Right atrium auricular region (tissue), 2 donors: ENCODE data around the gene USP48. TPM values are rescaled to one million over a fixed set of nuclear protein-coding genes. Genes with fewer than 3 reads are reported as not detected.

Experiments used
- DNase-seq: peaks from one replicate; pipeline ENCODE4 v3.0.0-alpha.2; 2019; ENCODE audit warnings: low spot score
- H3K27ac ChIP-seq, 2 donors: fragments of 200-600 bp; sonication (generic); 1 replicate in 1 of 2; 2 replicates in 1 of 2; pipeline ENCODE4 v1.5.1; 2016 to 2019
- H3K27me3 ChIP-seq, 2 donors: fragments of 200-600 bp; sonication (generic); one replicate each; pipeline versions ENCODE4 v1.5.1 to v1.6.0; 2017 to 2019
- H3K36me3 ChIP-seq: fragments of 200-600 bp; sonication (generic); one replicate; pipeline ENCODE4 v1.5.1; 2016
- H3K4me1 ChIP-seq, 2 donors: fragments of 200-600 bp; sonication (generic); one replicate each; pipeline versions ENCODE4 v1.5.1 to v1.6.0; 2017 to 2019
- H3K4me3 ChIP-seq, 2 donors: fragments of 200-600 bp; sonication (generic); 1 replicate in 1 of 2; 2 replicates in 1 of 2; pipeline ENCODE4 v1.5.1; 2017 to 2019; ENCODE audit warnings: mild to moderate bottlenecking in 1 of 2, moderate library complexity in 1 of 2
- H3K9me3 ChIP-seq, 2 donors: fragments of 200-600 bp; sonication (generic); one replicate each; pipeline ENCODE4 v1.5.1; 2019
- total RNA-seq, 2 donors: library from RNA; depleted of rRNA; stranded (reverse); fragments of >200 nt; gene quantifications; one replicate each; pipeline ENCODE4 v1.1.0, GENCODE V29; 2016
- TF ChIP-seq, protein P1 (sequence below), 2 donors: fragments of 200-600 bp; sonication (generic); IDR thresholded peaks; one replicate each; pipeline ENCODE4 v1.5.1; 2019; ENCODE audit warnings: antibody characterized with exemption in 2 of 2

USP48 gene
- total RNA-seq, 2 donors from 2014 or later: 24.1 to 31.0 TPM

DNA sequence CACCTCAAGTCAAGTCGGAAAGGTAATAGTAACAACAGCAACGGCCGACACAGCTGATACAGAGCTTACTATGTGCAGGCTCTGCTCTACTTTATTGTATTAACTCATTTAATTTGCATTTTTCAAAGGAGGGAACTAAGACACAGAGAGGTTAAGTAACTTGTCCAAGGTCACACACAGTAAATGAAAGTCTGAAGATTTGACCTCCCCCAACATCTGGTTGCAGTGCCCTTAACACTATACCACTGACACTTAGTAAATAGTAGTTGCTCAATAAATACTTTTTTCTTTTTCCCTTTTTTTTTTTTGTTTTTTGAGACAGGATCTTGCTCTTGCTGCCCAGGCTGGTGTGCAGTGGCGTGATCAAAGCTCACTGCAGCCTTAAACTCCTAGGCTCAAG is 153.0 kb downstream of the USP48 start:
- Histone ChIP-seq H3K9me3 (no peaks in the 10 kb centered on the region), H3K4me3 (no peak overlapping the region), H3K4me1 (no peaks in the 10 kb centered on the region), H3K27me3 (no peaks in the 10 kb centered on the region), H3K36me3 (no peaks in the 10 kb centered on the region), H3K27ac (no peak overlapping the region)
- DNase-seq: no peak
- TF ChIP-seq, protein P1, sequence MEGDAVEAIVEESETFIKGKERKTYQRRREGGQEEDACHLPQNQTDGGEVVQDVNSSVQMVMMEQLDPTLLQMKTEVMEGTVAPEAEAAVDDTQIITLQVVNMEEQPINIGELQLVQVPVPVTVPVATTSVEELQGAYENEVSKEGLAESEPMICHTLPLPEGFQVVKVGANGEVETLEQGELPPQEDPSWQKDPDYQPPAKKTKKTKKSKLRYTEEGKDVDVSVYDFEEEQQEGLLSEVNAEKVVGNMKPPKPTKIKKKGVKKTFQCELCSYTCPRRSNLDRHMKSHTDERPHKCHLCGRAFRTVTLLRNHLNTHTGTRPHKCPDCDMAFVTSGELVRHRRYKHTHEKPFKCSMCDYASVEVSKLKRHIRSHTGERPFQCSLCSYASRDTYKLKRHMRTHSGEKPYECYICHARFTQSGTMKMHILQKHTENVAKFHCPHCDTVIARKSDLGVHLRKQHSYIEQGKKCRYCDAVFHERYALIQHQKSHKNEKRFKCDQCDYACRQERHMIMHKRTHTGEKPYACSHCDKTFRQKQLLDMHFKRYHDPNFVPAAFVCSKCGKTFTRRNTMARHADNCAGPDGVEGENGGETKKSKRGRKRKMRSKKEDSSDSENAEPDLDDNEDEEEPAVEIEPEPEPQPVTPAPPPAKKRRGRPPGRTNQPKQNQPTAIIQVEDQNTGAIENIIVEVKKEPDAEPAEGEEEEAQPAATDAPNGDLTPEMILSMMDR (IDR thresholded peaks at IDR 0.05): no peak

DNA sequence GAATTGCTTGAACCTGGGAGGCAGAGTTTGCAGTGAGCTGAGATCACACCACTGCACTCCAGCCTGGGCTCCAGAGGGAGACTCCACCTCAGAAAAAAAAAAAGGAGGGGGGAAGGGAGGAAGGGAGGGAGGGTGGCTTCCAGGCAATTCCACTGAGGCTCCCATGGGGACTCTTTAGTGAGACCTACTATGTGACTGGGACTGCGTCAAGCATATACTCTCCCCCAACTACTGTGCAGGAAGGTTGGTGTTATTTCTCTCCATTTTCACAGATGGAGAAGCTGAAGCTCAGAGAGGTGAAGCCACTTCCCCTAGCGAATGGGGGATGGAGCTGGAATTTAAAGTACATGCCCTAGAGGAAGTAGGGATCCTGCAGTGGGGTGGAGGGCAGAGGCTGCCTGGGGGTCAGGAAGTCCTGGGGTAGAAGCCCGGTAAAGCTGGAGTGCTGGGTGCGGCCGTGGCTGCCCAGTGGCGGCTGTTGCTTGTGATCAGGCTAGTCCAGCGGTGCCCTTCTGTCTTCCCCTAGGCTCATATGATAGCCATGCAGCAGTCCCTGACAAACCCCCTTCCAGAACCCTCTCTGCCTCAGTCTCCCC is 154.1 kb downstream of the USP48 start:
- Histone ChIP-seq H3K4me1 (no peaks in the 10 kb centered on the region), H3K27me3 (no peaks in the 10 kb centered on the region), H3K4me3 (no peak overlapping the region), H3K27ac (no peak overlapping the region), H3K36me3 (no peaks in the 10 kb centered on the region), H3K9me3 (no peaks in the 10 kb centered on the region)
- TF ChIP-seq, protein P1 (IDR thresholded peaks at IDR 0.05): no peak
- no peak for DNase-seq

Other genes starting within 250 kb of the USP48 start
- 1 to 10 TPM; 4.0 to 8.4 TPM for gene RAP1GAP, start 113.8 kb downstream of the USP48 start, total RNA-seq
- not detected for gene LDLRAD2, start 29.1 kb upstream of the USP48 start, total RNA-seq
- 100 to 1,000 TPM; 424 to 557 TPM for gene HSPG2, start 154.2 kb upstream of the USP48 start, total RNA-seq
- gene CELA3B, start 193.9 kb upstream of the USP48 start, total RNA-seq: not detected
- gene CELA3A, start 218.5 kb upstream of the USP48 start, total RNA-seq: not detected